ENCODE measurements around the gene DNAH9.
"Not testable (repeated sequence)": the region's sequence is repeated elsewhere in the genome, so short reads cannot be mapped to it uniquely, and the experiment has no call there.

DNAH9 gene

GRCh38 chr17:11948789-11949188 is 350.5 kb downstream of the DNAH9 start:
- FAIRE-seq = no peak
- no peak for DNase-seq (ENCODE audit: insufficient read length, low spot score)
- TF ChIP-seq, protein P1, sequence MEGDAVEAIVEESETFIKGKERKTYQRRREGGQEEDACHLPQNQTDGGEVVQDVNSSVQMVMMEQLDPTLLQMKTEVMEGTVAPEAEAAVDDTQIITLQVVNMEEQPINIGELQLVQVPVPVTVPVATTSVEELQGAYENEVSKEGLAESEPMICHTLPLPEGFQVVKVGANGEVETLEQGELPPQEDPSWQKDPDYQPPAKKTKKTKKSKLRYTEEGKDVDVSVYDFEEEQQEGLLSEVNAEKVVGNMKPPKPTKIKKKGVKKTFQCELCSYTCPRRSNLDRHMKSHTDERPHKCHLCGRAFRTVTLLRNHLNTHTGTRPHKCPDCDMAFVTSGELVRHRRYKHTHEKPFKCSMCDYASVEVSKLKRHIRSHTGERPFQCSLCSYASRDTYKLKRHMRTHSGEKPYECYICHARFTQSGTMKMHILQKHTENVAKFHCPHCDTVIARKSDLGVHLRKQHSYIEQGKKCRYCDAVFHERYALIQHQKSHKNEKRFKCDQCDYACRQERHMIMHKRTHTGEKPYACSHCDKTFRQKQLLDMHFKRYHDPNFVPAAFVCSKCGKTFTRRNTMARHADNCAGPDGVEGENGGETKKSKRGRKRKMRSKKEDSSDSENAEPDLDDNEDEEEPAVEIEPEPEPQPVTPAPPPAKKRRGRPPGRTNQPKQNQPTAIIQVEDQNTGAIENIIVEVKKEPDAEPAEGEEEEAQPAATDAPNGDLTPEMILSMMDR (IDR thresholded peaks at IDR 0.05; ENCODE audit: insufficient read depth, missing control alignments) = no peak

DNA sequence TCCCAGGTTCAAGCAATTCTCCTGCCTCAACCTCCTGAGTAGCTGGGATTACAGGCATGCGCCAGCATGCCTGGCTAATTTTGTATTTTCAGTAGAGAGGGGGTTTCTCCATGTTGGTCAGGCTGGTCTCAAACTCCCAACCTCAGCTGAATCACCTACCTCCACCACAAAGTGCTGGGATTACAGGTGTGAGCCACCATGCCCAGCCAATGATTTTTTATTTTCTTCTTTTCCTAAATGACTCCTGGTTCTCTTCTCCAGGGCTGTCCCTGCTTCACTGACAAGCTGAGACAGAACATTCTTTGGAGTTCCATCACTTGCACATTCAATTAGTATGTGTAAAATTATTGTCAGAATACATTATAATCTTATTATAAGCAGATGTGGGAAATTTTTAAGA is 351.3 kb downstream of the DNAH9 start:
- not testable (repeated sequence) for FAIRE-seq; DNase-seq (ENCODE audit: insufficient read length, low spot score)

GRCh38 chr17:11950771-11951519 is 352.7 kb downstream of the DNAH9 start:
- DNase-seq (ENCODE audit: insufficient read length, low spot score) (no peak), FAIRE-seq (no peak)
- TF ChIP-seq, protein P1 (IDR thresholded peaks at IDR 0.05; ENCODE audit: insufficient read depth, missing control alignments) = no peak

DNA sequence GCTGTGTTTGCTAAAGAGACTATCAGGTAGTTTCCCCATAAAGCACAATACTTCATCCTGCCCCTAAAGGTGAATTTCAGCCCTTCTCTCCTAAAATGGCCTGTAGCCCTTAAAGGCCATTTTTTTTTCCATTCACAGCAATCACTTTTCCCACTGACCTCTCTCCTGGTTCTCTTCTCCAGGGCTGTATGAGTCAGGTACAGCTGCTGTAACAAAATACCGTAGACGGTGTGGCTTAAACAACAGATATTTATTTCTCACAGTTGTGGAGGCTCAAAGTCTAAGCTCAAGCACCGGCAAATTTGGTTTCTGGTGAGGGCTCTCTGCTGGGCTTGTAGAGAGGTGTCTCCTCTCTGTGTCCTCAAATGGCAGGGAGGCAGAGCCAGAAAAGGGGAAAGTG is 354.3 kb downstream of the DNAH9 start:
- TF ChIP-seq, protein P1 (IDR thresholded peaks at IDR 0.05; ENCODE audit: insufficient read depth, missing control alignments) = no peak
- FAIRE-seq (no peak), DNase-seq (ENCODE audit: insufficient read length, low spot score) (no peak)

DNA sequence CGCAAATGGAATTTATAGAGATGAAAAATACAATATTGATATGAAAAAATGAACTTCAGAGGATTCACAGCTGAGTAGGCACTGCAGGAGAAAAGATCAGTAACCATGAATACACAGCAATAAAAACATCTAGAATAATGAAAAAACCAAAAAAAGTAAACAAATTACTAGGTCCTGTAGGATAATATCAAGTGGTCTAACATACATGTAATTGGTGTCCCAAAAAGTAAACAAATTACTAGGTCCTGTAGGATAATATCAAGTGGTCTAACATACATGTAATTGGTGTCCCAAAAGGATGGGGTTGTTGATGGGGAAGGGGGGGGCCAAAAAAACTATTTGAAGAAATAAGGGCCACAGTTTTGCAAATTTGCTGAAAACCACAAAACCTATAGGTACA is 355.7 kb downstream of the DNAH9 start:
- no peak for DNase-seq (ENCODE audit: insufficient read length, low spot score)
- no peak for FAIRE-seq
- TF ChIP-seq, protein P1 (IDR thresholded peaks at IDR 0.05; ENCODE audit: insufficient read depth, missing control alignments) = no peak

- TF ChIP-seq, protein P1 (IDR thresholded peaks at IDR 0.05; ENCODE audit: insufficient read depth, missing control alignments) = no peak
- DNase-seq (ENCODE audit: insufficient read length, low spot score) (no peak), FAIRE-seq (no peak)
Observed at GRCh38 chr17:11954936-11955335, 356.7 kb downstream of the DNAH9 start.

DNA sequence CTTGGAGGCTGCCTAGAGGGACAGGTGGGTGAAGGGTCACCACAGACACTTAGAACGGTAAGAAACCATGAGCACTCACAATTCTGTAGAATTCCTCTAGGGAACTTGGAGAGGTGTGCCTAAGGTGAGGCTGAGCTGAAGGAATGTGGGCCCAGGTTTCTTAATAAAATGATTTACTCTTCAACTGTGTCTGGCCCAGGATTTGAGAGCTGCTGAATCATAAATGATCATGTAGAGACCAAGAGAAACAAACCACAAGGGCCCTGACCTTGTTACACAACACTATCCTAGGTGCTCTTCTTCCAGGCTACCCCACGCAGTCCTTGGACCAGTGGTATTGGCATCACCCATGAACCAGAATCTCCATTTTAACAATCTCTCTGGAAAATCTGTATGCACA is 371.3 kb downstream of the DNAH9 start:
- no peak for FAIRE-seq
- no peak for DNase-seq (ENCODE audit: insufficient read length, low spot score)
- TF ChIP-seq, protein P1 (IDR thresholded peaks at IDR 0.05; ENCODE audit: insufficient read depth, missing control alignments) = no peak

DNA sequence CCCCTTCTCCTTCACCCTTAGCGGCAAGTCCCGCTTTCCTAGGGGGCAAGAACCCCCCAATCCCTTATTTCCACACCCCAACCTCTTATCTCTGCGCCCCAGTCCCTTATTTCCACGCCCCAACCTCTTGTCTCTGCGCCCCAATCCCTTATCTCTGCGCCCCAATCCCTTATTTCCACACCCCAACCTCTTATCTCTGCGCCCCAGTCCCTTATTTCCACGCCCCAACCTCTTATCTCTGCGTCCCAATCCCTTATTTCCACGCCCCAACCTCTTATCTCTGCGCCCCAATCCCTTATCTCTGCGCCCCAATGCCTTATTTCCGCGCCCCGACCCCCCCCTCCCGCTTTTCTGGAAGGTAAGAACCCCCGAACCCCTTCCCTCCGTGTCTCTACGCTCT is 374.5 kb downstream of the DNAH9 start:
- not testable (repeated sequence) for FAIRE-seq; DNase-seq (ENCODE audit: insufficient read length, low spot score)
